Measurements from ENCODE around the gene NDUFV1. TPM values are rescaled to one million over a fixed set of nuclear protein-coding genes. Genes with fewer than 3 reads are reported as not detected.

Gene NDUFV1
- total RNA-seq, 2 donors from 2014 or later: 424 to 522 TPM

- Histone ChIP-seq H3K4me1 (peaks cover 0 to 31% of the 10 kb centered on the region in 2 donors), H3K27ac (peak within 1 kb of the TSS; percentile 93 to 95), H3K27me3 (no peaks in the 10 kb centered on the region), H3K36me3 (no peaks in the 10 kb centered on the region), H3K4me3 (peak within 1 kb of the TSS; percentile 54 to 69), H3K9me3 (no peaks in the 10 kb centered on the region)
- DNase-seq (ENCODE audit: low spot score): peak; percentile 87
- TF ChIP-seq CTCF (IDR thresholded peaks at IDR 0.05): peak; percentile 67 to 90
These were observed 22.9 kb downstream of the NDUFV1 start, which contains the start of gene NUDT8 for GRCh38 chr11:67629386-67630227. Gene NUDT8, minus strand, starts transcription at chr11:67629937. Its CDS starts 26 bp downstream, at chr11:67629911.

- DNase-seq (ENCODE audit: low spot score): peak; percentile 97
- Histone ChIP-seq H3K4me1 (peaks cover 0 to 31% of the 10 kb centered on the region in 2 donors), H3K9me3 (no peaks in the 10 kb centered on the region), H3K36me3 (no peaks in the 10 kb centered on the region), H3K27me3 (no peaks in the 10 kb centered on the region), H3K27ac (peak overlapping the region; percentile 93 to 95), H3K4me3 (peak overlapping the region; percentile 54 to 69)
- peak; percentile 51 to 81 for TF ChIP-seq CTCF (IDR thresholded peaks at IDR 0.05)
These were observed 23.6 kb downstream of the NDUFV1 start for GRCh38 chr11:67630228-67630942.

GRCh38 chr11:67630943-67631331 lies 24.2 kb downstream of the NDUFV1 start:
- peak overlapping the region; percentile 37 to 69 for H3K4me3 ChIP-seq
- DNase-seq (ENCODE audit: low spot score): no peak
- H3K4me1 ChIP-seq: peaks cover 0 to 31% of the 10 kb centered on the region in 2 donors
- no peaks in the 10 kb centered on the region for H3K36me3 ChIP-seq
- TF ChIP-seq CTCF (IDR thresholded peaks at IDR 0.05): peak in 1 of 2 donors; percentile 26
- no peaks in the 10 kb centered on the region for H3K27me3 ChIP-seq
- peak overlapping the region; percentile 93 to 95 for H3K27ac ChIP-seq
- H3K9me3 ChIP-seq: no peaks in the 10 kb centered on the region

GRCh38 chr11:67631411-67631810 lies 24.7 kb downstream of the NDUFV1 start:
- DNase-seq (ENCODE audit: low spot score): no peak
- peaks cover 0 to 31% of the 10 kb centered on the region in 2 donors for H3K4me1 ChIP-seq
- H3K36me3 ChIP-seq: no peaks in the 10 kb centered on the region
- H3K27ac ChIP-seq: peak overlapping the region; percentile 93 to 95
- H3K9me3 ChIP-seq: no peaks in the 10 kb centered on the region
- no peaks in the 10 kb centered on the region for H3K27me3 ChIP-seq
- TF ChIP-seq CTCF (IDR thresholded peaks at IDR 0.05): no peak
- H3K4me3 ChIP-seq: no peak overlapping the region

GRCh38 chr11:67631853-67632174 lies 25.1 kb downstream of the NDUFV1 start:
- no peaks in the 10 kb centered on the region for H3K27me3 ChIP-seq
- H3K27ac ChIP-seq: no peak overlapping the region
- TF ChIP-seq CTCF (IDR thresholded peaks at IDR 0.05): no peak
- H3K4me1 ChIP-seq: peaks cover 0 to 31% of the 10 kb centered on the region in 2 donors
- H3K4me3 ChIP-seq: no peak overlapping the region
- H3K36me3 ChIP-seq: no peaks in the 10 kb centered on the region
- H3K9me3 ChIP-seq: no peaks in the 10 kb centered on the region
- no peak for DNase-seq (ENCODE audit: low spot score)

All from right atrium auricular region (tissue), 2 donors.